Fibroblast of peridontal ligament (primary cell): Measurements from ENCODE around the gene PIGK.
"Not testable (repeated sequence)": the region's sequence is repeated elsewhere in the genome, so short reads cannot be mapped to it uniquely, and the experiment has no call there.

Experiments used
- DNase-seq: peaks from one replicate; pipeline ENCODE4 v3.0.0-alpha.2; 2010; ENCODE audit errors: extremely low read depth

Gene PIGK

DNA sequence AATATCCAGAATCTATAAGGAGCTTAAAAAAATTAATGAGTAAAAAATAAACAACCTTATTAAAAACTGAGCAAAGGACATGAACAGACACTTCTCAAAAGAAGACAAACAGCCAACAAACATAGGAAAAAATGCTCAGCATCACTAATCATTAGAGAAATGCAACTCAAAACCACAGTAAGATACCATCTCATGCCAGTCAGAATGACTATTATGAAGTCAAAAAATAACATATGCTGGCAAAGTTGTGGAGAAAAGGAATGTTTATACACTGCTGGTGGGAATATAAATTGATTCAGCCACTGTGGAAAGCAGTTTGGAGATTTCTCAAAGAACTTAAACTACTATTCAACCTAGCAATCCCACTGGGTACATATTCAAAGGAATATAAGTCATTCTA lies 25.3 kb downstream of the PIGK start:
- peak; percentile 34 for DNase-seq

DNA sequence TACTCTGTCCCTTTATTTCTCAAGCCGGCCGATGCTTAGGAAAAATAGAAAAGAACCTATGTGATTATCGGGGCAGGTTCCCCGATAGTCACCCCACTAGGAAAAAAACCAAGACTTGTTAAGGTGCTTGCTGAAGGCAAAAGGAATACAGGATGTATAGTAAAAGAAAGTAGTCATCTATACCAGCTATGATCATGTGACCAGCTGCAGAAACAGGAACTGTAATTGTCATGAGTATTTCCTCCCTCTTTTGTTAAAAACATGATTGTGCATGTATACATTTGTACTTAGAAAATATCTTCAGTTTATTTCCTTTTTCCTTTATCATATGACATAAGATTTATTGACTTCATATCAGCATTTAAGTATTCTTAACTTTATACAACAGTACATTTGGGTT lies 30.5 kb downstream of the PIGK start:
- no peak for DNase-seq

DNA sequence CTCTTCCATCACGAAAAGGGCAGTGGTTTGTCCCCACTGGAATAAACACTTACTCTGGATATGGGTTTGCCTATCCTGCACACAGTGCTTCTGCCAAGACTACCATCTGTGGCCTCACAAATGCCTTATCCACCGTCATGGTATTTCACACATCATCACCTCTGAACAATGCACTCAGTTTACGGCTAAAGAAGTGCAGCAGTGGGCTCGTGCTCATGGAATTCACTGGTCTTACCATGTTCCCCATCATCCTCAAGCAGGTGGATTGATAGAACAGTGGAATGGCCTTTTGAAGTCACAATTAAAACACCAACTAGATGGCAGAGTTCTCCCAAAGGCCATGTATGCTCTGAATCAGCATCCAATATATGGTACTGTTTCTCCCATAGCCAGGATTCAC lies 32.3 kb downstream of the PIGK start:
- DNase-seq = not testable (repeated sequence)

DNA sequence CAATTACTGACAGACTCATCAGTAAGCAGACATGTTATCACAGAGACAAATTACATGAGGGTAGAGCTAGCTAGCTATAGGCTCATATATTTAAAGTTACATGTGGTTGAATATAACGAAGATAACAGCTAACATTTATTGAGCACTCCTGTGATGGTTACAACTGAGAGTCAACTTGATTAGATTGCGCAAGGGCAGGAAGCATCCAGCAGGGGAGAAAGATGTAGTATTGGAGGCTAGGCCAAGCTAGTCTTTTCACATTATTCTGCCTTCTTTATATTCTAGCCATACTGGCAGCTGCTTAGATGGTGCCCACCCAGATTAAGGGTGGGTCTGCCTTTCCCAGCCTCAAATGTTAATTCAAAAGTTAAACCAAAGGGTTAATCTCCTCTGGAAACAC lies 37.1 kb downstream of the PIGK start:
- no peak for DNase-seq

DNA sequence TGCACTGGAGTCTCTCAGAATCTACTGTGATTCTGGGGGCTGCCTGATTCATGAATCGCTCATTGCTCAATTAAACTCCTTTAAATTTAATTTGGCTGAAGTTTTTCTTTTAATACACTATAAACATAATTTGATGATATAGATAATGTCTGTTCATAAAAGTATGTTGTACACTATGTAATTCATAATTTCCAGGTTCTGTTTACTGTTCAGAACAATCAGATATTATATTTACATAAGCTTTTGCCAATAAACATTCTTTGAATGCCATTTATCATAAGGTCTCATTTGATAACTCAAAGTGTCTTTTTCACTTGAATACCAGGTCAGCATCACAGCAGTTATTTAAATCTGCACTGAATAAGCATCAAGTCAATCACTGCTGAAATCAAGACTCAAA lies 39.6 kb downstream of the PIGK start:
- DNase-seq = no peak

DNA sequence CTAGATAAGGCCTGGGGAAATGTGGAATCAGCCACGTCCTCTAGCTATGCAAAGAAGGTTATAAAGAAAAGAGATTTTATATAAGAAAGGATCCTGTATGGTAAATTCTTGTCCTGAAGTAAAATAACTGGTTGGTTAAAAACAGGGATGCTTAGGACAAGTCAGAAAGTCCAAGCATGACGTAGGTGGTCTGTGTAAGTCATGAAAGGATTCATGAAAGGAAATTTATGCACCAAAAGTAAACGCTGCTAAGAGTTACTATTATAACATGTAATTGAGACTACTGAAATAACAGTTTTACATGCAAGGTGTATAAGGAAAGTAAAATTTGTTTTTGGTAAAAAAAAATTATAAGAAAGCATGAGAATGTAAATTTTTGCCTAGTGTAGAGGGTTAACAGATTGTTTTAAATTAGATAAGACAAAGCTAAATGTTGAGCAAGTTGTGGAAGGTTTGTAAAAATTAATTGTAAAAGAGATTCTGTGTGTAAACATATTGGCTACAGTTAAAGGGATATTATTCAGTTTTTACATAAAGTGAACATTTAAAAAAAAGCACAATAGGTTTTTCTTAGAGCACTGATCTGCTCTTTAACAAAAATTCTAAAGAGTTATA lies 43.9 kb downstream of the PIGK start:
- DNase-seq = no peak

DNA sequence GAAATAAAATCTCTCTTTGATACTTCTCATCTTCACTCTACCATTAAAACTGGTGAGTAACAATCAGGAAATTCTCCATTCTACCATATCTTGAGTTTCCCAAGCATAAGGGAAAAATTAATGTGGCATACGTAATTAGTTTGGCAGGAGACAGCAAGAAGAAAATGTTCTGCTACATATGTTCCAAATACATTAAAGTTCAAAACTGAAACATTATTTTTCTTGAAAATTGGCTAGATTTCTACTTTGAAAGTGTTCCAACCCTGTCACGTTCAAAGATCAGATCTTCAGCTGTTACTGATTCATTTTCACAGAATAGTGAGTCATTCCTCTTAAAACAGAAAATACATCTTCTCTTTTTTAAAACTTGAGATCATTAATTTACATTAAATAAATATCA lies 48.5 kb downstream of the PIGK start:
- peak; percentile 86 for DNase-seq

DNA sequence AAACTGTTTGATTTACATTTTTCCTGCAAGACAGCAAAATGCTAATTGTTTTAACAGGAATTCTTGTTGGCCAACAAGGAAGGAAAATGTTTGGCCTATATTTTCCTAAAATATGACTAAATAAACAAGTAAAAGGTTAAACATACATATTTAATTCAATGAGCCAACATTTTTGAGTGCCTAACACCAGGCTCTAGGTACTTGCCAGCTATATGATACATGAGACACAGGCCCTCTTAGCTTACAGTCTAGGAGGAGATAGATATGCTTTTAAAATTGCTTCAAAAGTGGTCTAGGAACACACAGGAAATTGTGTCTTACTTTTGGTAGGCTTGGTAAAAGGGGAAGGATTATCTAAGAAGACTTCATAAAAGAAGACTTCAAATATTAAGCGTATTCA lies 50.9 kb downstream of the PIGK start:
- DNase-seq = peak; percentile 25

DNA sequence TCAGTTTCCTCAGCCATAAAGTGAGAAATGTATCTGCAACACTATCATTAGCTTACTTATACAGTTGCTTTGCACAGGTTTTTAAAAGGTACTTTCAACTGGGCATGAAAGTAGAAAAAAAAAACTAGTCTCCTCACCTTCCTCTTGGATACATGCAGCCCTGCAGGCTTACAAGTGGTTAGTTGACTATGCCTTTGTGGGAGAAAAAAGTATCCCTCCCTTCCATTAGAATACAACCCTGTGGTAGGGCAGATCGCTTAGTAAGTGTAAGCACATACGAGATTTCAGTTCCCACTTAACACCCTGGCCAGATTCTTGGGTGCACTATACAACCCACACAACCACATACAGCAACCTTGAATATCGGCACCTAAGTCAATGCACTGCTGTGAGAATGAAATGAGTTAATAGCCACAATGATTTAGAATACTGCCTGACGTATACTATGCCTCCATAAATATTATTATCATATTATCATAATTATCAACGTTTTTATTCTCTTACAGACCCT lies 54.7 kb downstream of the PIGK start:
- DNase-seq = no peak

DNA sequence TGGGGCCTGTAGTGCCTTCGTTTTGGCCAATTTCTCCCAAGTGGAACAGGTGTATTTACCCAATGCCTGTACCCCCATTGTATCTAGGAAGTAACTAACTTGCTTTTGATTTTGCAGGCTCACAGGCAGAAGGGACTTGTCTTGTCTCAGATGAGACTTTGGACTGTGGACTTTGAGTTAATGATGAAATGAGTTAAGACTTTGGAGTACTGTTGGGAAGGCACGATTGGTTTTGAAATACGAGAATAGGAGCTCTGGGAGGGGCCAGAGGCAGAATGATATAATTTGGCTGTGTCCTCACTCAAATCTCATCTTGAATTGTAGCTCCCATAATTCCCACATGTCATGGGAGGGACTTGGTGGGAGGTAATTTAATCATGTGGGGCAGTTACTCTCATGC lies 59.5 kb downstream of the PIGK start:
- DNase-seq = not testable (repeated sequence)

DNA sequence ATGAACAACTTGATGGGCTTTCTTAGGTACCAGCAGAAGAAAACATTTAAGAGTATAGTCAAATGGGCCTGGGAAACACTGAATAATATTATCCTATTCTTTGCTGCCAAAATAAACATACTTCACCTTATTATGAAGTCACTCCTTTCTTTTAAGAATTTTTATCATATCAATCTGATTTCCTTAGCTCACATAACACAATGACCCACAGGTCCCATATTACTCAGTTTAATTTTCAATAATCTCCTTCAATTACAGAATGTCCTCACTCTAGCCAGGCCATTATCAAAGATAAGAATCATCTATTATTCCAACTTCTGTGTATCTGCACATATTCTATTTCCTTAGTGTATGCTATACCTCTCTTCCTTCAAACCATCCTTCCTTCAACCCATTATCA lies 63.0 kb downstream of the PIGK start:
- no peak for DNase-seq

DNA sequence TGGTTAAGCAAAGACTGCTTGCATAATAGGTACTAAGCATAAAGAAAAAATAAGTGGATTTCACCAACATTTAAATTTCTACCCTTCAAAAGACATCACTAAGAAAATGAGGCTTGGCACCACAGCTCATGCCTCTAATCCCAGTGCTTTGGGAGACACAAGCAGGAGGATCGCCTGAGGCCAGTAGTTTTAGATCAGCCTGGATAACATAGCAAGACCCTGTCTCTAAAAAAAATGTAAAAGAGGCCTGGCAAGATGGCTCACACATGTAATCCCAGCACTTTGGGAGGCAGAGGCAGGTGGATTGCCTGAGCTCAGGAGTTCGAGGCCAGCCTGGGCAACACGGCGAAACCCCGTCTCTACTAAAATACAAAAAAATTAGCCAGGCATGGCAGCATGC lies 73.0 kb downstream of the PIGK start:
- no peak for DNase-seq

DNA sequence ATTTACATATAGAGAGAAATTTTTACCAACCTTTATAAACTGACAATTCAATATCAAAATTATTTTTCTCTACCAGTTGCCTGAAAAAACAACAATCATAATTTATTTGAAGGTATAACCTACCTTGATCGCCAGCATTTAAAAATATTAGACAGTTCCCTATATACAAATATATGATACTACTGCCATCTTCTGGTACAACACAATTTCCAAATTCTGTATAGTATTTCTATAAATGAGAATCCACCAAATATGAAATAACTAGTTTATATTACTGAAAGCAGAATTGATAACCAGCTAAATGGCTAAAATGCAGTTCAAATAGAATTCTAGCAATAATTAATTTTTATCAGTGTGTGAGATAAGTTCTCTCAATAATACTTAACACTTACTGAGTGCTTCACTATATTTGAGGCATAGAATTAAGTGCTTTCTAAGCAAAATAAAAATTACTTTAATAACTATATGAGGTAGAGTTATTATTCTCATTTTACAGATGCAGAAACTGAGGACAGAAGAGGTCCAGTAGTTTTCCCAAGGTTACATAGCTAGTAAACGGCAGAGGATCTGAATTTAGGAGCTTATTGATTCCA lies 75.6 kb downstream of the PIGK start:
- peak; percentile 39 for DNase-seq

DNA sequence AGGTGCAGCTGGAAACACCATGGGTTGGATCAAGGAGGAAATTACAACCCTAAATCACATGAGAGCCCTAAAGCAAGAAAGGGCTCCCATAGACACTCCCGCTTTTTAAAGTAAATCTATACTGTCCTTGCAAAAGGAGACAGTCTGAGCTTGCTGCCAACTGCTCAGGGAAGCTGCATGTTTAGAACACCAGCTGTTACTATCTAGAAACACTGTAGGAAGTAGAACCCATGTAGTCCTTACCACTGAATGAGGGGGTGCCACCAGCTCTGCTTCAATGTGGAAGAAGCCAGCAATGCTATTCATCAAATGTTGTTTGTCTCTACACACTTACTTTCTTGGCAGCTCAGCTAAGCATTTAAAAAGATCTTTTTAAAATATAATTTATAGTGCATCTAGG lies 79.8 kb downstream of the PIGK start:
- no peak for DNase-seq

DNA sequence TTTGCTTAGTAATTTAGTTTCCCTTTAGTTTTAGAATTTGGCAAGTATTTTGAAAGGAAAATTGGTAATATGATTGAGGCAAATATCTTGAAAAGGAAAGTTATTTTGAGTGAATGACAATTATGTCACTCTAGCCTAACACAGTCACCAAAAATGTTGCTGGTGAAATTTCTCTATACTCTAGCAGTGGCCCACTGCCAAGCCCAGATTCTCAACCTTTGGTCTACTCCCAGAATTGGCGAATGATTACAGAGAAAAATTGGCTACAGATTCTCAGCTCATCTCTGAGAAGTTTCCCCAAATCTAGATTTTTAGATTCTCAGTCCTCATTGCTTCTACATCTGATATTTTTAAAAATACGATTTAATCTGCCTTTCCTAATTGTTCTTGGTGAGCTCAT lies 84.9 kb downstream of the PIGK start:
- peak; percentile 38 for DNase-seq

DNA sequence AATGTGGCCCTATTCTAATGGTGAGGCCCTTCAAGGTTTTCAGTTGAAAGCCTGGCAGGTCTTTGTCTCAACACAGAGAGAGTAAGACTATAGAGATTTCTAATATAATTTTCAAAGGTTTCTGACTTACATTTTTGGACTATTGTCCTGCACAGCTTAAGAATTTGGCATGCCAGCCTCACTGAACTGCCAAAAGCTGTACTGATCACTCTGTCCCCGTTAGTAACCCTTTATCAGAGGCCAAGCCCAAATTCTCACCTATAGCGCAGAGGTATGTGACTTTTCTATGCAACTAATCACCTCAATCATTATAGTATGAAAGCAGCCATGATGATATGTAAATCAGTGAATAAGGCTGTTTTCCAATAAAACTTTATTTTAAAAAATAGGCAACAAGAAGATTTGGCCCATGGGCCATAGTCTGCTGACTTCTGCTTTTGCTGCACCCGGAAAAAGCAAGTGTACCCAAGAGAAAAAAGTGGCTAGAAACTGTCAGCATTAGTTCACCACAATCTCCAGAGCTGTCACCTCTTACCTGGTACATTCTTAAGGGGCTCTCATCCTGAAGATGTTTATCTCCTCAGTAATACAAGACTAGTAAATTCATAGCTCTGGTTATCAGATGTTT lies 85.4 kb downstream of the PIGK start:
- DNase-seq = no peak

DNA sequence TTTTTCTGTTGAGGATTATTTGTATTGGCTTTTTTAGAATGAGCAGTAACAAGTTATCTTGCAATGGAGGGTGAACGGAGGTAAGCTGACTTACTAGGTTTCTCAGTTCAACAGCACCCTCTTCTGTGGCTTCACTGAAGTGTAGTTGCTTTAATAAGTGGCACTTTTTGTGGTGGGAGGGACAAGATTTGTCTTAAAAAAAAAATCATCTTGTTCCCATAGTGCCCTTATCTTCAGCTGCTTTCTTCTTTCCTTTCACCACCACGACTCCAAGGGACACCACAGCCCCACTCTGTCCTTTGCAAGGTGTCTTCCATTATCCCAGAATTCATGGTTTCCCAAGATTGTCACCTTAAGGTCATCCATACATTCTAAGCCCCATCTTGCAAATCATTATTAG lies 92.9 kb downstream of the PIGK start:
- DNase-seq = peak; percentile 91

DNA sequence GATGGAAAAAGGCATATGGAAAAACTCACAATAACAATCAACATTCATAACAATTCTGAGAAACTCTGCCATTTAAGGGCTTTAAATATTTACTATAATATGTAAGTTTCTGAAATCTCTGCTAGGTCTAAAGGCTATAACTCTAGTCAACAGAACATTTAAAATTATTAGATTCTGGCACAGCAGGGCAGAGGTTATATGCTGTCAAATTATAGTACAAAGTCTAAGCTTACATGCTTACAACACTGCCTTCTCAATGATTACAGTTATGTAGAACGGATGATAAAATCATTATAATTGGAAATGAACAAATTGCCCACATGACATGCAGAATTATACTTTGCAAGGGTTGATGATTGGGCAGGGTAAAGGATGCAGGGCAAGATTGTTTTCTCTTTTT lies 97.7 kb downstream of the PIGK start:
- no peak for DNase-seq

DNA sequence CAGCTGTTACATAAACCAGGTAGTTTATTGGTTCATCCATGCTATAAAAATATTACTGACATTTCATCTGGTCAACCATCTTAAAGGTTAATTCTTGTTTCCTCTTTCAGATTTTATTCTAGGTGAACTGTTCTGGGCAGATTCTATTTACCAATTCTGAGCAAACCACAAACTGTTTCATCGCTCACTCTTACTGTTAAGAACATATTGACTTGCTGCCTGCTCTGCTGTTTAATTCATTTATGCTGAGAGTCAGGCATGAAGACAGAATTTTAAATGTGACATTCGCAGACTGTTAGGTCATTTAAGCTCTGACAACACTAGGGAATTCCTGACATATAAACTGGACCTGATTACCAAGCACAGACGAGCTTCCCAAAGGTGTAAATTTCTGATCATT lies 98.3 kb downstream of the PIGK start:
- no peak for DNase-seq

DNA sequence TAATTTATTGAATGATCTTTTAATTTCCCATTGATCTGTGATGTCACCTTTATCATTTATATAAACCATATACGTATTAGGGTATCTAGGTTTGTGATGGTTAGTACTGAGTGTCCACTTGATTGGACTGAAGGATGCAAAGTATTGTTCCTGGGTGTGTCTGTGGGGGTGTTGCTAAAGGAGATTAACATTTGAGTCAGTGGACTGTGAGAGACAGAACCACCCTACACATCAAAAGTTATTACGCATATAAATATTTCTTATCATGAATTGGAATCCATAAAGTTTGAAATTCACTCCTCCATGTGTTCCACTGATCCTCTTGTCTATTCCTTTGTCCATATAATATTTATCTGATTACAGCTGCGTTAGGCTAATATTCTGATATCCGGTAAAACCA lies 100.5 kb downstream of the PIGK start:
- no peak for DNase-seq

DNA sequence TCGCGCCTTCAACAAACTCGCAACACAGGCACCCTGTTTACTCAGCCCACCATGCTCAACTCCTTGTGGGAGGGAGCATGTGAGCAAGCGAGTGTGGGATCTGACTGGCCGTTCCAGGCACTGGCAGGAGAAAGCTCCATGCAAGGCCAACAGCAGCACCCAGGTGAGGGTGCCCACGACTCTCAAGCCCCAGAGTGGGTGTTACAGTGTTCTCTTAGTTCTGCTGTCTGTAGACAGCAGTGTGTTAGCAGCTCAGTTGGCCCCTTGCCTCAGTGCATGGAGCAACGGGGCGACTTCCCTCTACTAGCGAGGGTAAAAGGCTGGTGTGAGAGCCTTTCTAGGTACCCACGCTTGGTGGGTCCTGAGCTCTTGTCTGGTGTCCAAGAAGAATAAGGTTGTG lies 114.6 kb downstream of the PIGK start:
- DNase-seq = no peak

DNA sequence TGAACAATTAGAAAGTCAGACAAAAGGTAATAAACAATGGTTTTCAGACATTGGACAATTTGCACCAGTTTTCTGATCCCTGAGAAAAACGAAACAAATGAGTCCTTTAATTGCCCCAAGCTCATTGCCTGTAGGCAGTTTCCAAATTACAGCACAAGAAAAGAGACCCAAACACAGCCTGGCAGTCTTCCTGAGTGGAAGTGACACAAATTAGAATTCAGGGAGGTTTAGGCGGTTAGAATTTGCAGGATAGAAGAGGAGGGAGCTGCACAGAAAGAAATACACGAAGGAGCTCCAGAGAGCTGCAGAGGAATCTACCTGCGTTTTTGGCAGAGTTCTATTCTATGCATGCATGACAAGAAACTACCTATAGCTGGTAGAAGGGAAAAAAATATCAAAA lies 115.7 kb downstream of the PIGK start:
- DNase-seq = no peak

DNA sequence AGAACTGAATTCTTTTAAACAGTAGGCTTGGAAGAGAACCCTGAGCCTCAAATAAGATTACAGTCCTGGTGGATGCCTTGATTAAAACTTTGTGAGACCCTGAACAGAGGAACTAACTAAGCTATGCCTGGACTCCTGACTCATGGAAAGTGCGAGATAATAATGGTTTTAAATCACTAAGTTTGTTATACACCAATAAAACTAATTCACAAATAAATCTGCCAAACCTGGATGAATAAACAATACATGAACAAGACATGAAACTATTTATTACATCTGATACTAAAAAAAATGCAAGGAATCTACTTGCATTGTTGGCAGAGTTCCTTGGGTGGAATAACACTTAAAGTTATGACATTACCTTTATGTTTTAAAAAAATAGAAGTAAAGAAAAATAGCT lies 118.4 kb downstream of the PIGK start:
- no peak for DNase-seq
